Mesenchymal stem cell (in vitro differentiated cells and primary cell): Measurements from ENCODE around the gene S100Z.

Experiments used
- DNase-seq: peaks from one replicate; pipeline ENCODE4 v3.0.0-alpha.2; 2013
- H2AFZ ChIP-seq: one replicate; pipeline ENCODE4 v1.6.1; 2013; ENCODE audit warnings: low read depth, mild to moderate bottlenecking, control low read depth, inconsistent platforms, low read length, moderate library complexity
- H2AK5ac ChIP-seq: 2 replicates; pipeline ENCODE4 v1.6.1; 2013; ENCODE audit warnings: low read length, moderate library complexity, mild to moderate bottlenecking, inconsistent platforms; ENCODE audit not compliant: severe bottlenecking
- H2BK120ac ChIP-seq: one replicate; pipeline ENCODE4 v1.6.1; 2013; ENCODE audit warnings: low read depth, mild to moderate bottlenecking, inconsistent platforms, low read length, moderate library complexity
- H2BK12ac ChIP-seq, 2 experiments: one replicate each; pipeline ENCODE4 v1.6.1; 2013; ENCODE audit warnings: inconsistent platforms in 2 of 2, low read length in 2 of 2, mild to moderate bottlenecking in 2 of 2, moderate library complexity in 2 of 2, control low read depth in 1 of 2
- H2BK15ac ChIP-seq: one replicate; pipeline ENCODE4 v1.6.1; 2013; ENCODE audit warnings: mild to moderate bottlenecking, low read depth, inconsistent platforms; ENCODE audit not compliant: poor library complexity, severe bottlenecking
- H2BK5ac ChIP-seq: 2 replicates; pipeline ENCODE4 v1.6.1; 2013; ENCODE audit warnings: low read depth, mild to moderate bottlenecking, low read length, control low read depth, inconsistent platforms; ENCODE audit not compliant: poor library complexity, severe bottlenecking
- H3K14ac ChIP-seq, 2 experiments: one replicate each; pipeline ENCODE4 v1.6.1; 2013; ENCODE audit warnings: inconsistent platforms in 2 of 2, low read length in 2 of 2, control low read depth in 1 of 2, mild to moderate bottlenecking in 1 of 2, moderate library complexity in 1 of 2
- H3K18ac ChIP-seq, 2 experiments: one replicate each; pipeline ENCODE4 v1.6.1; 2013; ENCODE audit warnings: inconsistent platforms in 2 of 2, low read length in 2 of 2, control low read depth in 1 of 2, low read depth in 1 of 2, mild to moderate bottlenecking in 1 of 2
- H3K23ac ChIP-seq, 2 experiments: one replicate each; pipeline ENCODE4 v1.6.1; 2013; ENCODE audit warnings: inconsistent platforms in 2 of 2, low read length in 2 of 2, mild to moderate bottlenecking in 2 of 2, moderate library complexity in 2 of 2, control low read depth in 1 of 2
- H3K27ac ChIP-seq: 2 replicates; pipeline ENCODE4 v1.5.1; 2013; ENCODE audit warnings: mild to moderate bottlenecking, moderate library complexity, low read length, control low read depth, inconsistent platforms; ENCODE audit not compliant: poor library complexity, severe bottlenecking
- H3K27me3 ChIP-seq, 2 experiments: 2 replicates each; pipeline versions ENCODE4 v1.6.1 to v1.7.0; 2013; ENCODE audit warnings: low read length in 2 of 2, mild to moderate bottlenecking in 2 of 2, moderate library complexity in 2 of 2, control low read depth in 1 of 2, inconsistent platforms in 1 of 2; ENCODE audit not compliant: control insufficient read depth in 1 of 2, insufficient read depth in 1 of 2
- H3K36me3 ChIP-seq, 2 experiments: 2 replicates each; pipeline versions ENCODE4 v1.6.1 to v1.7.0; 2013; ENCODE audit warnings: low read length in 2 of 2, control low read depth in 1 of 2, inconsistent platforms in 1 of 2, low read depth in 1 of 2, mild to moderate bottlenecking in 1 of 2; ENCODE audit not compliant: insufficient read depth in 2 of 2, control insufficient read depth in 1 of 2
- H3K4ac ChIP-seq, 2 experiments: one replicate each; pipeline ENCODE4 v1.6.1; 2013; ENCODE audit warnings: inconsistent platforms in 2 of 2, low read length in 2 of 2, mild to moderate bottlenecking in 2 of 2, moderate library complexity in 2 of 2, control low read depth in 1 of 2, low read depth in 1 of 2
- H3K4me1 ChIP-seq: 2 replicates; pipeline ENCODE4 v1.6.1; 2013; ENCODE audit warnings: low read depth, low read length, control low read depth; ENCODE audit not compliant: control insufficient read depth, insufficient read depth
- H3K4me2 ChIP-seq: 2 replicates; pipeline ENCODE4 v1.6.1; 2013; ENCODE audit warnings: low read length, mild to moderate bottlenecking, inconsistent platforms; ENCODE audit not compliant: poor library complexity, severe bottlenecking
- H3K4me3 ChIP-seq, 2 experiments: 2 replicates each; pipeline versions ENCODE4 v1.5.1 to v1.7.0; 2013; ENCODE audit warnings: low read length in 2 of 2, mild to moderate bottlenecking in 2 of 2, control low read depth in 1 of 2, low read depth in 1 of 2; ENCODE audit not compliant: insufficient read depth in 1 of 2
- H3K79me1 ChIP-seq: replicated peaks from 2 replicates; pipeline ENCODE4 v1.6.1; 2013; ENCODE audit warnings: mild to moderate bottlenecking, control low read depth, low read length, inconsistent platforms; ENCODE audit not compliant: poor library complexity, severe bottlenecking
- H3K9ac ChIP-seq: 2 replicates; pipeline ENCODE4 v1.7.0; 2013; ENCODE audit warnings: mild to moderate bottlenecking, low read length, moderate library complexity
- H3K9me3 ChIP-seq: 2 replicates; pipeline ENCODE4 v1.7.0; 2013; ENCODE audit warnings: mild to moderate bottlenecking, low read length; ENCODE audit not compliant: control insufficient read depth
- H4K8ac ChIP-seq: one replicate; pipeline ENCODE4 v1.6.1; 2013; ENCODE audit warnings: inconsistent platforms, mild to moderate bottlenecking, low read length, moderate library complexity
- H4K91ac ChIP-seq: one replicate; pipeline ENCODE4 v1.6.1; 2013; ENCODE audit warnings: mild to moderate bottlenecking, low read length, inconsistent platforms
- WGBS: methylation state at CpG from one replicate; pipeline ENCODE4 v1.1.7; 2013; ENCODE audit warnings: mixed read lengths; 5-methylcytosine and 5-hydroxymethylcytosine counted together

S100Z gene

GRCh38 chr5:76867827-76868693 lies 18.2 kb downstream of the S100Z start:
- no peak overlapping the region for H3K4me3 ChIP-seq
- H2AFZ ChIP-seq: no peak overlapping the region
- H2BK120ac ChIP-seq: no peak overlapping the region
- H3K79me1 ChIP-seq: no peaks in the 10 kb centered on the region
- no peak overlapping the region for H3K9ac ChIP-seq
- 66% methylated on average over 7 of the region's 8 CpGs for WGBS
- no peaks in the 10 kb centered on the region for H3K9me3 ChIP-seq
- H3K36me3 ChIP-seq: no peaks in the 10 kb centered on the region
- H2AK5ac ChIP-seq: no peak overlapping the region
- H4K91ac ChIP-seq: no peak overlapping the region
- no peak overlapping the region for H2BK15ac ChIP-seq
- no peak overlapping the region for H3K23ac ChIP-seq
- peak; percentile 69 for DNase-seq
- H2BK12ac ChIP-seq: no peak overlapping the region
- H3K27me3 ChIP-seq: no peaks in the 10 kb centered on the region
- H3K14ac ChIP-seq: no peak overlapping the region
- H3K4ac ChIP-seq: no peak overlapping the region
- H3K18ac ChIP-seq: no peak overlapping the region
- H2BK5ac ChIP-seq: no peak overlapping the region
- H3K4me1 ChIP-seq: no peaks in the 10 kb centered on the region
- no peak overlapping the region for H3K27ac ChIP-seq
- no peak overlapping the region for H4K8ac ChIP-seq
- no peak overlapping the region for H3K4me2 ChIP-seq

GRCh38 chr5:76870046-76870445 lies 20.2 kb downstream of the S100Z start:
- Histone ChIP-seq H3K4me3 (no peak overlapping the region), H2AFZ (no peak overlapping the region), H3K4me1 (peaks cover 3% of the 10 kb centered on the region), H2AK5ac (no peak overlapping the region), H2BK120ac (no peak overlapping the region), H3K9ac (no peak overlapping the region), H3K9me3 (no peaks in the 10 kb centered on the region), H4K91ac (no peak overlapping the region), H2BK12ac (no peak overlapping the region), H3K27ac (no peak overlapping the region), H3K36me3 (no peaks in the 10 kb centered on the region), H3K23ac (no peak overlapping the region), H4K8ac (no peak overlapping the region), H3K14ac (no peak overlapping the region), H2BK5ac (no peak overlapping the region), H3K18ac (no peak overlapping the region), H2BK15ac (no peak overlapping the region), H3K79me1 (no peaks in the 10 kb centered on the region), H3K4me2 (no peak overlapping the region), H3K4ac (no peak overlapping the region), H3K27me3 (no peaks in the 10 kb centered on the region)
- WGBS: 79% methylated on average over 3 of the region's 6 CpGs
- DNase-seq: no peak

DNA sequence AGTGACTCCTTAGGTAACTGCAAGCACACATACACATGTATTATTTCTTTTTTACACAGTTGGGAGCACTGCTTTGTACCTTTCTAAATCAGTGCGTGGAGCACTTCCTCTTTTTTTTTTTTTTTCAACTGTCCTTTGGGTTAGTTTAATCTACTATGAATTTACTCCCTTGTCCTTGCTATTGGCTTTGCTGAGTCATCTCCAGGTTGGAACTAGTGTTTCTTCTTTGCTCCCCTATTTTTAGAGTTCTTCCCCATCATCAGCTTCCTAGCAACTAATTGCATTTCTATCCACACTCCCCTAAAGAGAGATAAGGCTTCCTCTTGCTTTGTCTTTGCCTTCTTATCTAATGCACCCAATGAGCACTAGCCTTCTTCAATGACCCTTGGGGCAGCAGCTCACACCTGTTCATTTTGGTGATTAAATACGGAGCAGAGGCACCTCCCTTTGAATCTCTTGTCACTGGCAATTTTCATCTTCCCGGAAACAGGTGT lies 24.3 kb downstream of the S100Z start:
- Histone ChIP-seq H2BK15ac (no peak overlapping the region), H2AFZ (no peak overlapping the region), H2BK5ac (no peak overlapping the region), H4K8ac (no peak overlapping the region), H3K9ac (no peak overlapping the region), H2BK120ac (no peak overlapping the region), H3K4ac (no peak overlapping the region), H3K27me3 (peaks cover 0 to 11% of the 10 kb centered on the region in 2 experiments), H4K91ac (no peak overlapping the region), H3K23ac (no peak overlapping the region), H3K79me1 (no peaks in the 10 kb centered on the region), H3K14ac (no peak overlapping the region), H3K4me3 (no peak overlapping the region), H2AK5ac (peak overlapping the region; percentile 83), H2BK12ac (no peak overlapping the region), H3K36me3 (no peaks in the 10 kb centered on the region), H3K4me1 (peaks cover 5% of the 10 kb centered on the region), H3K9me3 (no peaks in the 10 kb centered on the region), H3K4me2 (no peak overlapping the region), H3K27ac (no peak overlapping the region), H3K18ac (no peak overlapping the region)
- WGBS: 84% methylated on average over 2 of the region's 3 CpGs
- DNase-seq: no peak

GRCh38 chr5:76888733-76889300 lies 39.0 kb downstream of the S100Z start:
- H3K23ac ChIP-seq: no peak overlapping the region
- H3K4ac ChIP-seq: no peak overlapping the region
- no peak overlapping the region for H2AFZ ChIP-seq
- H3K36me3 ChIP-seq: no peaks in the 10 kb centered on the region
- no peak overlapping the region for H4K8ac ChIP-seq
- no peak overlapping the region for H2AK5ac ChIP-seq
- H2BK5ac ChIP-seq: no peak overlapping the region
- no peak overlapping the region for H3K4me2 ChIP-seq
- no peak overlapping the region for H3K27ac ChIP-seq
- WGBS: 82% methylated on average over 9 of the region's 10 CpGs
- H4K91ac ChIP-seq: no peak overlapping the region
- no peak overlapping the region for H3K18ac ChIP-seq
- no peak overlapping the region for H2BK15ac ChIP-seq
- H3K79me1 ChIP-seq: no peaks in the 10 kb centered on the region
- DNase-seq: no peak
- no peak overlapping the region for H2BK120ac ChIP-seq
- H3K14ac ChIP-seq: no peak overlapping the region
- H3K4me3 ChIP-seq: no peak overlapping the region
- H2BK12ac ChIP-seq: no peak overlapping the region
- no peaks in the 10 kb centered on the region for H3K9me3 ChIP-seq
- H3K4me1 ChIP-seq: no peaks in the 10 kb centered on the region
- no peak overlapping the region for H3K9ac ChIP-seq
- H3K27me3 ChIP-seq: peaks cover 4 to 27% of the 10 kb centered on the region in 2 experiments
